ENCODE results near the gene MMRN2. TPM values are rescaled to one million over a fixed set of nuclear protein-coding genes. Genes with fewer than 3 reads are reported as not detected.
A peak's percentile ranks its signal among the peaks of the same experiment; 100 is the strongest.

Gene MMRN2
- total RNA-seq, 1 donor from 2014 or later = 3.9 TPM

DNA sequence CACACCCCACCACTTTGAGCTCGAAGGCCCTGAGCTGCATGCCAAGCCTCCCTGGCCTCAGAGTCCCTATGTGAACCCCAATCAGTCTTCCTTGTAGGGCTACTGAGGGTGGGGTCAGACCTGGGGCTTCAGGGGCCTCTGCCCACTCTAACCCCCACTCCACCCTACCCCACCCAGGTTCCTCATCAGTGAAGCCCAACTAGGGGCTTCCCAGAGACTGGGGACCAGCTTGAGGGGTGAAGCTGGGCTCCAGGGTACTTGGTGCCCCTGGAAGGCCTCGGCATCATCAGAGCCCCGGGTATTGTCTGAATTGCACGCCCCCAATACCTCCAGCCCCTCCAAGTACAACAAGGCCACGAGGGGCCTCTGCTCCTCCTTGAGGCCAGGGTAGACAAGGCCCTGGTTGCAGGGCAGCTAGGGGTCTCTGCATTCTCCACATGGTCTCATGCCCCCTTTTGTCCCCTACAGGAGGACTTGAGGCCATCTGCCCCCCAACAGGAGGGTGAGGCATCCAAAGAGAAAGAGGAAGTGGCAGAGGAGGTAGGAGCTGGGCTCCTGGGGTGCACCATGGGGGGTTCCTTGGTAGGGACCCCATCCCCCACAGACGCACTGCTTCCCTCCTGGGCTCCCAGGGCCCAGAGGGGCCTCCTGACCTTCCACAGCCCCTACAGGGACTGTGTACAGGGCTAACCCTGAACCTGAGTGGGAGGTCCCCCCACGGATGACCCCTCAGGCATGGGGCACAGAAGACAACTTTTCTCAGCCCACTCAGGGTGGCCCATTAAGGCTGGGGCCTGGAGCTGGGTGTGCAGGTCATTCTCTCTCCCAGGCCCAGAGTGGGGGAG lies 4.9 kb upstream of the MMRN2 start:
- no peaks in the 10 kb centered on the region for H3K27me3 ChIP-seq (ENCODE audit: control insufficient read depth, insufficient read depth, low read length)
- TF ChIP-seq, protein P1, sequence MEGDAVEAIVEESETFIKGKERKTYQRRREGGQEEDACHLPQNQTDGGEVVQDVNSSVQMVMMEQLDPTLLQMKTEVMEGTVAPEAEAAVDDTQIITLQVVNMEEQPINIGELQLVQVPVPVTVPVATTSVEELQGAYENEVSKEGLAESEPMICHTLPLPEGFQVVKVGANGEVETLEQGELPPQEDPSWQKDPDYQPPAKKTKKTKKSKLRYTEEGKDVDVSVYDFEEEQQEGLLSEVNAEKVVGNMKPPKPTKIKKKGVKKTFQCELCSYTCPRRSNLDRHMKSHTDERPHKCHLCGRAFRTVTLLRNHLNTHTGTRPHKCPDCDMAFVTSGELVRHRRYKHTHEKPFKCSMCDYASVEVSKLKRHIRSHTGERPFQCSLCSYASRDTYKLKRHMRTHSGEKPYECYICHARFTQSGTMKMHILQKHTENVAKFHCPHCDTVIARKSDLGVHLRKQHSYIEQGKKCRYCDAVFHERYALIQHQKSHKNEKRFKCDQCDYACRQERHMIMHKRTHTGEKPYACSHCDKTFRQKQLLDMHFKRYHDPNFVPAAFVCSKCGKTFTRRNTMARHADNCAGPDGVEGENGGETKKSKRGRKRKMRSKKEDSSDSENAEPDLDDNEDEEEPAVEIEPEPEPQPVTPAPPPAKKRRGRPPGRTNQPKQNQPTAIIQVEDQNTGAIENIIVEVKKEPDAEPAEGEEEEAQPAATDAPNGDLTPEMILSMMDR (IDR thresholded peaks at IDR 0.05; ENCODE audit: insufficient read depth, low read length, severe bottlenecking) = no peak
- FAIRE-seq (no peak), DNase-seq (ENCODE audit: low read depth) (no peak)
- H3K36me3 ChIP-seq (ENCODE audit: control insufficient read depth, insufficient read depth, low read length) = peaks cover 3% of the 10 kb centered on the region
- H3K4me3 ChIP-seq (ENCODE audit: low read depth, low read length) = no peak overlapping the region

DNA sequence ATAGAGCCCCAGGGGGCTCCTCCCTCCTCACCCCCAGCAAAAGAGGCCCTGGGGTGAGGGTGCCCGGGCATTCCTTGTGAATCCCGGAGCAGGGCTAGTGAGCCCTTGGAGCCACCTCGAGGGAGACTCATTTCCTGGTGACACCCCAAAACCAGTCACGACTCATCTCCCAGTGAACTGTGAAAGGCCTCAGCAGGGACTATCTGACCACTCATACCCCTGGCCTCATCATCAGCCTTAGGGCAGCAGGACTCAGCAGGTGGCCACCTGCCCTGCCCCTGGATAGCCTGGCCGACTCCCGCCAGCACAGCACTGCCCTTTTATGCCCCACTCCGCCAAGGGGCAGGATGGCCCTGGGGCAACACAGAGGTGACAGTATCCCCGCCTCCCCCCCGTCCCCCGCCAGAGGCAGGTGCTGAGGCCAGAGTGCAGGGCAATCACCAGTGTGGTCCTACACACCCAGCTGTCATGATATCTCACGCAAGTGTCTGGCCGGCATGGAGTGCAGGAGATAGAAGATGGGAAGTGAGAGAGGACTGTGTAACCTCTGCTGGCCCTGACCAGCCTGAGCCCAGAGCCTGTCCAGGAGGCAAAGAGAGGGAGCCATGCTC lies 4.2 kb upstream of the MMRN2 start:
- DNase-seq (ENCODE audit: low read depth) (peak; percentile 29), FAIRE-seq (no peak)
- H3K27me3 ChIP-seq (ENCODE audit: control insufficient read depth, insufficient read depth, low read length) = no peaks in the 10 kb centered on the region
- H3K36me3 ChIP-seq (ENCODE audit: control insufficient read depth, insufficient read depth, low read length) = peaks cover 3% of the 10 kb centered on the region
- TF ChIP-seq, protein P1 (IDR thresholded peaks at IDR 0.05; ENCODE audit: insufficient read depth, low read length, severe bottlenecking) = no peak
- H3K4me3 ChIP-seq (ENCODE audit: low read depth, low read length) = no peak overlapping the region

DNA sequence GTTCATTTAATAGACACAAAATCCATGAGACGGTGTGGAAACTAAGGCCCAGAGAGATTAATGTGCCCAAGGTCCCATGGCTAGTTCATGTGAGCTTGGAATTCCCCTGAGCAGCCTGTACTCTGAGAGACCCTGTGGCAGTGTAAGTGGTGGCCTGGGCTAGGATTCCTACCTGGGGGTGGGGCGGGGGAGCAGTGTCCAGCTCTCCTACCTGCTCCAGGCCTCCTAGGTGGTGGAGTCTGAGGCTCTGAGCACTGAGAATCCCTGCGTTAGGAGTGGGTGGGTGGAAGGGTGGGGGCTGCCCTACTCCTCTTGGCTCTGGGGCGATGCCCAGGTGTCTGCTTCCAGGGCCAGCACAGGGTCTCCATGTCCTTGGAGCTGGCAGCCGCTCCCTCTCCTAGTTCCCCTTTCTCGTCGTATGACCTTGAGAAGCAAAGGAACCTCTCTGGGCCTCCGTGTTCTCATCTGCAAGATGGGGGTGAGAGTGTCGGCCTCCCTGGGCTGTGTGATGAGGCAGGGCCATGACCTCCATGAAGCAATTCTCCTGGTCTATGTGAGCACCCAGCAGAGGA lies 3.5 kb upstream of the MMRN2 start:
- FAIRE-seq (no peak), DNase-seq (ENCODE audit: low read depth) (no peak)
- Histone ChIP-seq H3K27me3 (ENCODE audit: control insufficient read depth, insufficient read depth, low read length) (no peaks in the 10 kb centered on the region), H3K4me3 (ENCODE audit: low read depth, low read length) (no peak overlapping the region), H3K36me3 (ENCODE audit: control insufficient read depth, insufficient read depth, low read length) (peaks cover 3% of the 10 kb centered on the region)
- TF ChIP-seq, protein P1 (IDR thresholded peaks at IDR 0.05; ENCODE audit: insufficient read depth, low read length, severe bottlenecking) = no peak

DNA sequence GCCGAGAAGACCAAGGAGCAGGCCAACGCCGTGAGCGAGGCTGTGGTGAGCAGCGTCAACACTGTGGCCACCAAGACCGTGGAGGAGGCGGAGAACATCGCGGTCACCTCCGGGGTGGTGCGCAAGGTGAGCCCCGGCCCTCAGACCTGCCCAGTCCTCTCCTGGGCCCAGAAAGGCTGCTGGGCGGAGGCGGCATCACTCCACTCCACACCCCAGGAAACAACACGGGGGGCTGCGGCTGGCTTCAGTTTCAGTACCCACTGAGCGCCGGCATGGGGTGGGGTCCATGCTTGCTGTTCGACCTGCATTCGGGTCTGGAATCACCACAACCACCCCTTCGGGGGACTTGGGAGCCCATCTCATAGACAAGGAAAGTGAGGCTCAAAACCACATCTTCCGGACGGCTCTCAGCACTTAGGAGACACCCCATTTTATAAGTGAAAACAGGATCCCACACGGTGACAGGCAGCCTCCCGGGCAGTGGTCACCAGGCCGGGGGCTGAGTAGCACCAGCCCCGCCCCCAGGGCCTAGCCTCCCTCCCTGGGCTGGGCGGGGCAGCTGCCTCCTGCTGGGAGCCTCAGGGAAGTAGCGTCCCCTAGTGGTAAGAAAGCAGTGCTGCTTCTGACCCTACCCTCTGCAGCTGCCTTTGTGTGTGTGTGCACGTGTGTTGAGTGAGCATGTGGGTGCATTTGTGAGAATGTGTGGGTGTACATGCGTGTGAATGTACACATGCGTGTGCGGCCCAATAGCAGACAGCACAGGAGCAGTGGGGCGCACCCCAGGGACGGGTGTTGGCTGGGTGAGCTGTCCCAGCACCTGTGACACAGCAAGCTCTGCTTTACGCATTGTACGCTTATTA lies 2.8 kb upstream of the MMRN2 start:
- no peak for FAIRE-seq
- no peak overlapping the region for H3K4me3 ChIP-seq (ENCODE audit: low read depth, low read length)
- TF ChIP-seq, protein P1 (IDR thresholded peaks at IDR 0.05; ENCODE audit: insufficient read depth, low read length, severe bottlenecking) = peak; percentile 97
- DNase-seq (ENCODE audit: low read depth) = peak; percentile 61
- no peaks in the 10 kb centered on the region for H3K27me3 ChIP-seq (ENCODE audit: control insufficient read depth, insufficient read depth, low read length)
- H3K36me3 ChIP-seq (ENCODE audit: control insufficient read depth, insufficient read depth, low read length) = peaks cover 1% of the 10 kb centered on the region

DNA sequence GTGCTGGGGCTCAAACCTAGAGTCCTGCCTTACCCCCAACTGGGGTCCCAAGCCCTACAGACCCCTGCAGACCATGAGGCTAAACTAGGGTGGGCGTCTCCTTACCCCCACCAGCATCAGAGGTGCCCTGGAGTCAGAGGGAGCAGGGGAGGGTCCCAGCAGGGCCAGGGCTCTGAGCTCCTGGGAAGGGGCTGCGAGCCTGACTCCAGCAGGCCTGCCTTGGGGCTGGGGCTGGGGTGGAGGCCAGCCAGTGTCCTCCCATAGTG lies 2.3 kb upstream of the MMRN2 start:
- Histone ChIP-seq H3K4me3 (ENCODE audit: low read depth, low read length) (no peak overlapping the region), H3K36me3 (ENCODE audit: control insufficient read depth, insufficient read depth, low read length) (peaks cover 1% of the 10 kb centered on the region), H3K27me3 (ENCODE audit: control insufficient read depth, insufficient read depth, low read length) (no peaks in the 10 kb centered on the region)
- FAIRE-seq (no peak), DNase-seq (ENCODE audit: low read depth) (no peak)
- TF ChIP-seq, protein P1 (IDR thresholded peaks at IDR 0.05; ENCODE audit: insufficient read depth, low read length, severe bottlenecking) = no peak

All from bronchial epithelial cell (primary cell).